PC-9 (cell line): ENCODE measurements around the gene WDFY3.

Experiments
- CTCF ChIP-seq: fragments of 200-600 bp; sonication (generic); conservative IDR thresholded peaks from 2 replicates; pipeline ENCODE4 v1.6.1; 2017; ENCODE audit warnings: mixed run types, antibody characterized with exemption, mild to moderate bottlenecking, moderate library complexity
- EZH2 ChIP-seq: fragments of 200-600 bp; sonication (generic); IDR thresholded peaks from 2 replicates; pipeline ENCODE4 v1.8.0; 2017; ENCODE audit warnings: antibody characterized with exemption, low read depth

GRCh38 chr4:84750960-84751283, 215.6 kb downstream of the WDFY3 start:
- TF ChIP-seq CTCF (no peak), EZH2 (no peak)
